IPS-NIHi7 (cell line): ENCODE measurements around the gene BIN1.

Source experiments
- DNase-seq: peaks from one replicate; pipeline ENCODE4 v3.0.0; 2012; ENCODE audit warnings: mixed read lengths; ENCODE audit errors: extremely low spot score

Gene BIN1

GRCh38 chr2:127103243-127104165 is 3.5 kb downstream of the BIN1 start:
- no peak for DNase-seq

- no peak for DNase-seq
Observed at GRCh38 chr2:127102521-127103242, 4.3 kb downstream of the BIN1 start.

GRCh38 chr2:127101756-127102477 is 5.0 kb downstream of the BIN1 start:
- no peak for DNase-seq

- no peak for DNase-seq
Observed at GRCh38 chr2:127101048-127101611, 5.8 kb downstream of the BIN1 start.

- DNase-seq = no peak
Observed at GRCh38 chr2:127100251-127101047, 6.5 kb downstream of the BIN1 start.

- DNase-seq = no peak
Observed at GRCh38 chr2:127098711-127099110, 8.2 kb downstream of the BIN1 start.

- DNase-seq = no peak
Observed at GRCh38 chr2:127097841-127098651, 8.9 kb downstream of the BIN1 start.

- DNase-seq = no peak
Observed at GRCh38 chr2:127097471-127097765, 9.5 kb downstream of the BIN1 start.

- DNase-seq = no peak
Observed at GRCh38 chr2:127096718-127097470, 10.1 kb downstream of the BIN1 start.

- DNase-seq = no peak
Observed at GRCh38 chr2:127096280-127096679, 10.7 kb downstream of the BIN1 start.

GRCh38 chr2:127095784-127096183 is 11.2 kb downstream of the BIN1 start:
- no peak for DNase-seq

- no peak for DNase-seq
Observed at GRCh38 chr2:127095367-127095641, 11.7 kb downstream of the BIN1 start.

GRCh38 chr2:127094509-127095366 is 12.2 kb downstream of the BIN1 start:
- peak; percentile 61 for DNase-seq

GRCh38 chr2:127093648-127094210 is 13.2 kb downstream of the BIN1 start:
- no peak for DNase-seq

GRCh38 chr2:127092901-127093516 is 13.9 kb downstream of the BIN1 start:
- no peak for DNase-seq

- DNase-seq = no peak
Observed at GRCh38 chr2:127092306-127092705, 14.6 kb downstream of the BIN1 start.

GRCh38 chr2:127091886-127092285 is 15.1 kb downstream of the BIN1 start:
- DNase-seq = no peak

GRCh38 chr2:127091148-127091547 is 15.8 kb downstream of the BIN1 start:
- no peak for DNase-seq
